Measurements from ENCODE around the gene TBC1D5.
"Not testable (repeated sequence)": the region's sequence is repeated elsewhere in the genome, so short reads cannot be mapped to it uniquely, and the experiment has no call there.

TBC1D5 gene

GRCh38 chr3:17640466-17640865 is 102.0 kb downstream of the TBC1D5 start:
- no peak for DNase-seq

DNA sequence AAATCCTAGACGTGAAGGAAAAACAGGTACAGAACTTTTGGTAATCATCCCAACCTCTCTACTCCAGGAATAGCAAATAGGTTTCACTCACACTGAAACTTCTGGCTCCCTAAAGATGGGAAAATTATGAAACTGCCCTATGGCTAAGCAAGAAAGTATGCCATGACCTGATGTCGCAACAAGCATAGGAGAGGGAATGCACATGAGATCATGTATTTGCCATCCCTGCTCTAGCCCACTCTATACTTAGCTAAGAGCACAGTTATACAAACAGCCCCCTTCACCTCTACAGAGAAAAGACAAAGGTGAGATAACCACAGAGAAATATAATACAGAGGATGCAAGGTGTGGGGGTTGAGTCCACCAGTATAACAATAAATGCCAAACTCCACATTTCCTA is 102.7 kb downstream of the TBC1D5 start:
- DNase-seq, result no peak

- no peak for DNase-seq
These were observed 103.2 kb downstream of the TBC1D5 start for GRCh38 chr3:17639257-17639656.

GRCh38 chr3:17638356-17638755 is 104.1 kb downstream of the TBC1D5 start:
- no peak for DNase-seq

- not testable (repeated sequence) for DNase-seq
These were observed 106.8 kb downstream of the TBC1D5 start for GRCh38 chr3:17635675-17636074.

DNA sequence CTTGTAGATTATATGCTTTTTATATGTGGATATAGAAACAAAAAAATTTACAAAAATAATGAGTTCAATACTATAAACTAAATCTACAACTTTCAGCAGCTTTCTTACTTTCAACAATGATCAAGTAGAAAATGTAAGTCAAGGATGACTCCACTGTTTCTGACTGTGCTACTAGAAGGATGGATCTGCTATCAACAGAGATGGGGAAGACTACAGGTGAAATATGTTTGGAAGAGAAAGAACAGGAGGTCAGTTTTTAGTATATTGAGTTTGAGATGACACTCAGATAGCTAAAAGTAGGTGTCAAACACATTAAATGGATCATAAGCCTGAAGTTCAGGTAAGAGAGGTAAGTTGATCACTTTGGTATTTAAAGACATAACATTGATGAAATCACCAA is 107.5 kb downstream of the TBC1D5 start:
- no peak for DNase-seq

DNA sequence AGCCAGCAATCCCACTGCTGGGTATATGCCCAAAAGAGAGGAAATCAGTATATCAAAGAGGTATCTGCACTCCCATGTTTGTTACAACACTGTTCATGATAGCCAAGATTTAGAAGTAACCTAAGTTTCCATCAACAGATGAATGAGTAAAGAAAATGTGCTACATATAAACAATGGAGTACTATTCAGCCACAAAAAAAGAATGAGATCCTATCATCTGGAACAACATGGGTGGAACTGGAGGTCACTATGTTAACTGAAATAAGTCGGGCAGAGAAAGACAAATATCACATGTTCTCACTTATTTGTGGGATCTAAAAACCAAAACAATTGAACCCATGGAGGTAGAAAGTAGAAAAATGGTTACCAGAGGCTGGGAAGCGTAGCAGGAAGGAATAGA is 108.2 kb downstream of the TBC1D5 start:
- DNase-seq, result no peak

DNA sequence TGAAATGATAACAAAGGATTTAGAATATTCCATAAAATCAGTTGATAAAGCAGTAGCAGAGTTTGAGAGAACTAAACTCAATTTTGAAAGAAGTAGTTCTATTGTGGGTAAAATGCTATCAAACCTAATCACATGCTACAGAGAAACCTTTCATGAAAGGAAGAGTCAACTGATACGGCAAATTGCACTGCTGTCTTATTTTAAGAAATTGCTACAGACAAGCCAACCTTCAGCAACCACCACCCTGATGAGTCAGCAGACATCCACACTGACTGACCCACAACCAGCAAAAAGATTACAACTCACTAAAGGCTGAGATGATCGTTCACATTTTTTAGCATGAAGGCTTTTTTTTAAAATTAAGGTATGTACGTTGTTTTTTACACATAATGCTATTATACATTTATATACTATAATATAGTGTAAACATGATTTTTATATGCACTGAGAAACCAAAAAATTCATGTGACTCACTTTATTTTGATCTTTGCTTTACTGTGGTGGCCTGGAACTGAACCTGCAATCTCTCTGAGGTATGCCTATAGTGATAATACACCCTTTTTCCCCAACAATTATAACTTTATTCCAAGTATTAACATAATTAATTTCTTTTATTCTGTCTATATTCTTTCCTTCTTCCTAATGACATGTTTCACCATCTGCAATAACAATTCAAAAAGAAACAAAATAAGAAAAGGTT is 109.9 kb downstream of the TBC1D5 start:
- DNase-seq, result no peak

DNA sequence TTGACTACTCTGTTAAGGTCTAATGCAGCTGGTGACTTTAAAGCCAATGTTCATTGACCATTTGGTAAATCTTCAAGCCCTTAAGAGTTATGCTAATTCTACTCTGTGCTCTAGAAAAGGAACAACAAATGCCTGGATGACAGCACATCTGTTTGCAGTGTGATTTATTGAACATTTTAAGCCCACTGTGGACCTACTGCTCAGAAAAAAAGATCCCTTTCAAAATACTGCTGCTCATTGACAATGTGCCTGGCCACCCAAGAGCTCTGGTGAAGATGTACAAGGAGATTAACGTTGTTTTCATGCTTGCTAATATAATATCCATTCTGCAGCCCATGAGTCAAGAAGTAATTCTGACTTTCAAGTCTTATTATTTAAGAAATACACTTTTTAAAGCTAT is 110.8 kb downstream of the TBC1D5 start:
- DNase-seq, result peak in 1 of 2 experiments; percentile 13

DNA sequence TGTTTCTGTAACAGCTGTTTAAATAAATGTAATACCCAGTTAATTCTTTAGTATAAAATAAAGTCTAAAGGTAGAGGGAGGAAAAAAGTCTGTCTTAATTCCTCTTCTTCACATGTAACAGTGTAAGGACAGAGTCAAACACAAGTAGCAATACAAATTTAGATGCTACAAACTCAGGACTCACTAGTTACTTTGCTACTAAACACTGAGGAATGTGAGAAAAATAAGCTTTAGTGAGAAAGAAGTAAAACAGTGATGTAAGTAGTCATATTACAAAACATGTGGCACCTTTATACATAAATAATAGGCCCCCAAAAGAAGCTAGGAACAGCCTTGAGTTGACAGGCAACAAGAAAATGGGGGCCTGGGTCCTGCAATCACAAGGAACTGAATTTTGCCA is 113.0 kb downstream of the TBC1D5 start:
- DNase-seq, result no peak

DNA sequence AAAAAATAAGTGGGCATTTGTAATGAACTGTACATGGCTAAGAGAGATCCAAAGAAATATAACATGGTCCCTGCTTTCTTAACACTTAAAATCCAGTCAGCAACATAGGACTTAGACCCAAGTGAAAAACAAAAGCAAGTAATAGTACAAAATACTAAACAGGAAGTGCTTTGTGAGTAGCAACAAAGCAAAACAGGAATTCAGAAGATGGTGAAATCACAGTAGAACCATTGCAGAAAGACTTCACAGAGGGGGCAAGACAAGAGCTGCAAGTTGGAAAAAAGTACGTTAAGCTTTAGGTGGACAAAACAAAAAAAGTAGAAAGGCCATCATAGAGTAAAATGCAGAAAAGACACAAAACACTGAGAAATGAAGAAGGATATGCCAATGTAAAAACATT is 116.0 kb downstream of the TBC1D5 start:
- no peak for DNase-seq

- DNase-seq, result no peak
These were observed 117.3 kb downstream of the TBC1D5 start for GRCh38 chr3:17625133-17625532.

- no peak for DNase-seq
These were observed 119.0 kb downstream of the TBC1D5 start for GRCh38 chr3:17623464-17623863.

- no peak for DNase-seq
These were observed 122.5 kb downstream of the TBC1D5 start for GRCh38 chr3:17619968-17620367.

DNA sequence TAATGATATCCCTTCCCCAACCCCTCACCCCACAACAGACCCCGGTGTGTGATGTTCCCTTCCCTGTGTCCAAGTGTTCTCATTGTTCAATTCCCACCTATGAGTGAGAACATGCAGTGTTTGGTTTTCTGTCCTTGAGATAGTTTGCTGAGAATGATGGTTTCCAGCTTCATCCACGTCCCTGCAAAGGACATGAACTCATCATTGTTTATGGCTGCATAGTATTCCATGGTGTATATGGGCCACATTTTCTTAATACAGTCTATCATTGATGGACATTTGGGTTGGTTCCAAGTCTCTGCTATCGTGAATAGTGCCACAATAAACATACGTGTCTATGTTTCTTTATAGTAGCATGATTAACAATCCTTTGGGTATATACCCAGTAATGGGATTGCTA is 129.4 kb downstream of the TBC1D5 start:
- DNase-seq, result not testable (repeated sequence)

DNA sequence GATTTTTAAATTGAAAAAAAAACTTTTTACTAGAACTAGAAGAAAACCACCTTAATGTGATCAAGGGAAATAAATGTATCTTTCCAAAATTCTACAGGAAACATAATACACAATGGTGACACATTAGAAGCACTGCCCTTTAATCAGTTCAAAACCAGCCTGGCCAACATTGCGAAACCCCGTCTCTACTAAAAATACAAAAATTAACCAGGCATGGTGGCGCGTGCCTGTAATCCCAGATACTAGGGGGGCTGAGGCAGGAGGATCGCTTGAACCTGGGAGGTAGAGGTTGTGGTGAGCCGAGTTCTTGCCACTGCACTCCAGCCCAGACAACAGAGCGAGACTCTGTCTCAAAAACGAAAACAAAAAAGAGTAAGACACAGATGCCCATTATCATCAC is 134.5 kb downstream of the TBC1D5 start:
- DNase-seq, result no peak

DNA sequence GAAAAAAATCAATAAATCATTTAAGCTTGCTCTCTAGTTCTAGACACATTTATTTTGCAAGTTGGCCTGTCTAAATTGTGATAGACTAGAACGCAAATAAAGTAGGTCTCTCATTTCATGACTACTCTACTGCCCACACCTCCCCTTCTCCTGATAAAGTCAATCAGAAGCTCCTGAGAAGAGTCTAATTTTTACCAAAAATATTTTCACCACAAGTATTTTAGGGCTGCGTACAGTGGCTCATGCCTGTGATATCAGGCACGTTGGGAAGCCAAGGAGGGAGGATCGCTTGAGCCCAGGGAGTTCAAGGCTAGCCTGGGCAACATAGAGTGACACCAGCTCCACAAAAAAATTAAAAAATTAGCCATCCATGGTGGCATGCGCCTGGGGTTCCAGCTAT is 136.5 kb downstream of the TBC1D5 start:
- DNase-seq, result no peak

DNA sequence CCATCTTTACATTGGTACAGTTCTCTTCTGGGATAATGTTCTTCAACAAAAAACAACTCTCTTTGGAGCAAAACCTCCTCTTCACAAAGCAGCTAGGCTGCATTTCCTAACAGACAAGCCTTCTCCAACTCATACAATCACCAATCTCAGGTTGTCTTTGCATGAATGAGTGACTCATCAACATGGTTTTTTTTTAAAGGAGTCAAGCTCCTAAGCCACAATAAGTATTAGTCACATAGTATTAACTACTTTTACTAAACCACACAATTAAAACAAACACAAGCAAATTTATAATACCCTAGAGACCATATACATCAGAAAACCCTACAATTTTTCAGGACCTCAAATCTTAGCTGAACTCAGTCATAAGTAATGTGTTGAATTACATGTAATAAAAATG is 137.4 kb downstream of the TBC1D5 start:
- DNase-seq, result no peak

- DNase-seq, result no peak
These were observed 140.3 kb downstream of the TBC1D5 start for GRCh38 chr3:17602126-17602525.

GRCh38 chr3:17592956-17593355 is 149.5 kb downstream of the TBC1D5 start:
- DNase-seq, result no peak

DNA sequence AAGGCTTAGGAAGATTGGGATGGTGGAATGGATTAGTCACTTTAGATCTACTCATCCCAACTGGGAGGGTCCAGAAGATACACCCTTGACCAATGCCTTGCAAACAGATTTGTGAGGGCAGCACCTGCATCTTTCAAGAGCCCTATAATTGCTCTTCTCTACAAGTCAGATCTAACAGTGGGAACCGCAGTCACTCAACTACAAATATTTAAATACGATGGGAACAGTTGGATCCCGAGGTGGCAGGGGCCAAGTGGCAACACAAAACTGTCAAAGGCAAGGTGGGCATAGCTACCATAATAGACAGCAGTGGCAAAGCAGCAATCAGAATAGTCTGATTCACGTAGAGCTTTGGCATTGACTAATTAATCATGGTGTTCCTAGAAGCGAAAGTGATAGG is 152.0 kb downstream of the TBC1D5 start:
- DNase-seq, result no peak

GRCh38 chr3:17589888-17590287 is 152.5 kb downstream of the TBC1D5 start:
- DNase-seq, result no peak

GRCh38 chr3:17588422-17588821 is 154.0 kb downstream of the TBC1D5 start:
- DNase-seq, result no peak

DNA sequence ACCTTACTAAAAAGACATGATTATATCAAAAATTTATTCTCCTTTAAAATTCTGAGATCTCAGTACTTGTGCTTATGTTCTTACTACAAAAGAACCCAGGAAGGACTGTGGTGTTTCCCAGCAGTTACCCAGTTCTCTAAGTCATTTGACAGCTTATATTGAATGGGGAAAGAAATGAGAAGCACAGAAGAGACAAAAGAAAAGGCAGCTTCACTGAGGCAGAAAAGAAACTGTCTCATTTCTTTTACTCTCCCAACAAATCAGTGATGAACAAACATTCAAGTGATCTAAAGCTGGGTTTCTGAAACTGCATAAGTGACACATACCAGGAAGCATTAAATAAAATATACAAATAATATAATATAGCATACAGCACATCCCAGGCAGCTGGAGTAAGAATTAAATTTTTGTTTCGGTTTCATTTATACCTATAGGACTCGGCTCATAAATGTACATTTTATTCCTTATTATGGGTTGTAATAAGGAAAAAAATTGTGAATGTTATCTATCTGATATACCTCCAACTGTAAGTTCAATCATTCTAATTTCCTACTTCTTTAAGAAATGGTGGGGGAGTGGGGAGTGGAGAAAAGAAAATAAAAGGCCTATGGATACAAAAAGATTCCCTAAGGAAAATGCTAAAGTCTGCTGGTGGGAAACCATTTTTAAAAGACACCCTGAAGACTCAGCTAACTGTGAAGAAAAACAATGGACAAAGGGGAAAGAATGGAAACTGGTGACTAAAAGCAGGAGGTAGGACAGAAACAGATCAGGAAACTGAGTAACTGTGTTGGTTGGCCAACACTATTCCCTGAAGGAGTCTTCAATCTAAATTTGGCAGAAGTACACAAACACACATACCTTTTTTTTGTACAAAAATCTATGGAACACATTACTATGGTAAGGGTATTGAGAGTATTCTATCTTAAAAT is 156.8 kb downstream of the TBC1D5 start:
- DNase-seq, result no peak
